Erythroblast (primary cell): ENCODE results near the gene BSN.

ENCODE experiments used
- GATA1 ChIP-seq: IDR thresholded peaks from 2 replicates; pipeline ENCODE4 v1.6.1; 2011; ENCODE audit warnings: low read depth, mild to moderate bottlenecking, control low read depth, low read length, moderate library complexity
- POLR2A ChIP-seq: IDR thresholded peaks from 2 replicates; pipeline ENCODE4 v1.6.1; 2011; ENCODE audit warnings: mild to moderate bottlenecking, low read length

DNA sequence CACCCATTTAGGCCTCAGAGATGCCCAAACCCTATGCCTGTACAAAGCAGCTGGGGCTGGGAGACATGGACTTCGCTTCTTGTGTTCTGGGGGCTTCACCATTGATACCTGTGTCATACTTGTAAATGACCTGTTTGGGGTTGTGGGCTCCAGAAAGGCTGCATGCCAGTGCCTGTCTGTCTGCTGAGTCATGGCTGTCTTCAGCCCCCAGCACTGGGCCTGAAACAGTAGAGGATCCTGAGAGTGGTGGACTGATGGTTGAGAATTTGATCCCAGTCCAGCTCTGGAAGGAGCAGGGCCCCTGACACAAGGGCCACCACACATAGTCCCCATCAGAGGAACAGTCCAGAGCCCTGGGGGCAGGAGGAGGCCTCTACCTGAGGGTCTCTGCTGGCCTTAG lies 95.3 kb downstream of the BSN start:
- TF ChIP-seq POLR2A (no peak), GATA1 (no peak)
